ENCODE results near the gene SIRT4. TPM values are rescaled to one million over a fixed set of nuclear protein-coding genes. Genes with fewer than 3 reads are reported as not detected.

The SIRT4 gene
- total RNA-seq, 4 donors from 2014 or later = 1.8 to 4.4 (median 3.6) TPM

DNA sequence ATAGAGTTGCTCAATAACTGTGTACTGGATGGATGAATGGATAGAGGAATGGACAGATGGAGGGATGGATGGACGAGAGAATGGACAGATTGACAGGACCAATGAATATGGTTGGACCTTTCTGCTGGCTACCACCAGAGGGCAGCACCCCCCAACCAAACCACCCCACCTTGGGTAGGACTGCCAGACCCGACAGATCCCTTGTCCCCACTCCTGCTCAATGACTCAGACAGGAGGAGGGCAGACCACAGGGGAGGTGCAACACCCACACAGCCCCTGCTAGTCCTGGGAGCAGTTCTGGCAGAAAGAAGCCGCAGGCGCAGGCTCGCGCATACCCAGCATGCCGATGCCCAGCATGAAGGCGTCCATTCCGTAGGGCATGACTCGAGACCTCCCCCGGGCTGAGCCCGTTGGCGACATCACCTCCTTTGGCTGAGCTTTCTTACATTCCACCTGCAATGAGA is 54.5 kb downstream of the SIRT4 start:
- TF ChIP-seq, protein P1, sequence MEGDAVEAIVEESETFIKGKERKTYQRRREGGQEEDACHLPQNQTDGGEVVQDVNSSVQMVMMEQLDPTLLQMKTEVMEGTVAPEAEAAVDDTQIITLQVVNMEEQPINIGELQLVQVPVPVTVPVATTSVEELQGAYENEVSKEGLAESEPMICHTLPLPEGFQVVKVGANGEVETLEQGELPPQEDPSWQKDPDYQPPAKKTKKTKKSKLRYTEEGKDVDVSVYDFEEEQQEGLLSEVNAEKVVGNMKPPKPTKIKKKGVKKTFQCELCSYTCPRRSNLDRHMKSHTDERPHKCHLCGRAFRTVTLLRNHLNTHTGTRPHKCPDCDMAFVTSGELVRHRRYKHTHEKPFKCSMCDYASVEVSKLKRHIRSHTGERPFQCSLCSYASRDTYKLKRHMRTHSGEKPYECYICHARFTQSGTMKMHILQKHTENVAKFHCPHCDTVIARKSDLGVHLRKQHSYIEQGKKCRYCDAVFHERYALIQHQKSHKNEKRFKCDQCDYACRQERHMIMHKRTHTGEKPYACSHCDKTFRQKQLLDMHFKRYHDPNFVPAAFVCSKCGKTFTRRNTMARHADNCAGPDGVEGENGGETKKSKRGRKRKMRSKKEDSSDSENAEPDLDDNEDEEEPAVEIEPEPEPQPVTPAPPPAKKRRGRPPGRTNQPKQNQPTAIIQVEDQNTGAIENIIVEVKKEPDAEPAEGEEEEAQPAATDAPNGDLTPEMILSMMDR (IDR thresholded peaks at IDR 0.05) = peak; percentile 45 to 81
- TF ChIP-seq POLR2A (IDR thresholded peaks at IDR 0.05) = no peak
- H3K4me3 ChIP-seq = no peak overlapping the region

DNA sequence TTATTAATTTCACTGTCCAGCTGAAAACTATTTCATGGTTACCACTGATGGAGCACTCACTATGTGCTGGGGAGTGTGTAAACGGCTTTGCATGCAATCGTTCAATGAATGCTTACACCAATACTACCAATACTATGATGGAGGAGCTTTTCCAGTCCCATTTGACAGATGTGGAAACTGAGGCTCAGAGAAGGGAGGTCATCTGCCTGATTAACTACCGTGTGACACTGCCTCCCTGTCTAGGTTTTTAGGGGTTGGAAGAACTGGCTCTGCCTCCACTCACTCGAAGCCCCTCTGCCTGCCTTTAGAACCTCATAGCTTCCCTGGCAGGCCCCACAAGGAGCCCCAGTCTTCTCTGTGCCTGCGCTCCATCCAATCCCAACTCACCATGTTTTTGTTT is 55.0 kb downstream of the SIRT4 start:
- TF ChIP-seq POLR2A (IDR thresholded peaks at IDR 0.05) (no peak), EP300 (IDR thresholded peaks at IDR 0.05) (no peak), POLR2AphosphoS5 (IDR thresholded peaks at IDR 0.05) (no peak)
- TF ChIP-seq, protein P1 (IDR thresholded peaks at IDR 0.05) = no peak
- WGBS = 83% methylated on average over 5 of the region's 5 CpGs
- no peaks in the 10 kb centered on the region for H3K9me3 ChIP-seq
- H3K4me1 ChIP-seq = peaks cover 8% of the 10 kb centered on the region
- H3K27me3 ChIP-seq = peaks cover 15% of the 10 kb centered on the region
- H3K4me3 ChIP-seq = no peak overlapping the region
- no peak for DNase-seq (ENCODE audit: low spot score in 2 of 2)
- H3K36me3 ChIP-seq = no peaks in the 10 kb centered on the region
- H3K27ac ChIP-seq = no peak overlapping the region

More for the DNA sequence above, 54.5 kb downstream of the SIRT4 start:
- Histone ChIP-seq H3K27ac (no peak overlapping the region), H3K36me3 (no peaks in the 10 kb centered on the region), H3K27me3 (peaks cover 10% of the 10 kb centered on the region), H3K9me3 (no peaks in the 10 kb centered on the region), H3K4me1 (peaks cover 5% of the 10 kb centered on the region)
- peak in 1 of 2 donors; percentile 72 for DNase-seq (ENCODE audit: low spot score in 2 of 2)
- 33% methylated on average over 12 of the region's 13 CpGs for WGBS

DNA sequence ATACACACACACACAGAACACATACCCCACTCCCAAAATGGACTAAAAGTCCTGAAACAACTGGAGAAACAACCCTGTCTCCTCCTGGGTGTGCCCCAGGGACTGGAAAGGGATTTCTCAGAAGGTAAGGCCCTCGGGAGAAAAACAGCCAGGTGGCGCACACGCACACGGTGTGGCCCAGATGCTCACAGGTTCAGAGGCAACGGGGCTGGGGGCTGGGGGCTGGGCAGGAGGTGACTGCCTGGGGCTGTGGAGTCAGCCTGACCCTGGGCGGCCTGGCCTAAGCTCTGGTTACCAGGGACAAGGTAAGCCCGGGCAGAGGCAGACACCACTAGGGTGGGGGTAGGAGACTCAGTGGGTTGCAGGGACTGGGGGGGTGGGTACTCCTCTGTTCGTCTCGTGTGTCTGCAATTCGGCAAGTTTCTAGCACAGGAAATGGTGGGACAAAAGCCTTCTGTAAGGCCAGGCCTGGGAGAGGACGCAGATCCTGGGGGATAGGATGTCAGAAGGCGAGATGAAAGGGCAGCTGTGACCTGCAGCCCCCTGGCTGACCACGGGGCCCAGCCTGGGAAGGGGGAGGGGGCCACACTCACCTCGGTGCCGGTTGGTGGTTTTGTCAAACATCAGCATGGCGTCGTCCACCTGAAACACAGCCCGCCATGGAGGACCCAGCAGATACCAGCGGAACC is 56.4 kb downstream of the SIRT4 start:
- WGBS = 58% methylated on average over 14 of the region's 19 CpGs
- Histone ChIP-seq H3K9me3 (no peaks in the 10 kb centered on the region), H3K27me3 (peaks cover 20% of the 10 kb centered on the region), H3K27ac (no peak overlapping the region), H3K36me3 (no peaks in the 10 kb centered on the region), H3K4me3 (no peak overlapping the region), H3K4me1 (peaks cover 8% of the 10 kb centered on the region)
- DNase-seq (ENCODE audit: low spot score in 2 of 2) = no peak
- TF ChIP-seq POLR2AphosphoS5 (IDR thresholded peaks at IDR 0.05) (no peak), POLR2A (IDR thresholded peaks at IDR 0.05) (no peak), EP300 (IDR thresholded peaks at IDR 0.05) (no peak)
- TF ChIP-seq, protein P1 (IDR thresholded peaks at IDR 0.05) = no peak

DNA sequence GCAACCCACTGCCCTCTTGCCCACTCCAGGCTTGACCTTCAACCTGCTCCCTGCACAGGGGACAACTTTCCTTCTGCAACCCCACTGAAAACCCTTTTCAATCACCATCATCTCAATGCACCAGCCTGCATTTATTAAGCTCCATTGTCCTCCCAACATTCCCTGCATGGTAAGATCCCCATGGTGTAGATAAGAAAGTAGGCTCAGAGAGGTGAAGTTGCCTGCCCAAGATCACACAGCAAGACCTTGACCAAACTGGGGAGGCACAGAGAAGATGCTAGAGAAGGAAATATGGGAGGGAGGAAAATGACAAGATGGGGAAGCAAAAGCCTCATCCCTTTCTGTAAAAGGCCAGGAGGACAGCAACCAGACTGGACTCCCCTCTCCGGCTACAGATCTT is 57.0 kb downstream of the SIRT4 start:
- no peaks in the 10 kb centered on the region for H3K9me3 ChIP-seq
- no peaks in the 10 kb centered on the region for H3K36me3 ChIP-seq
- H3K27ac ChIP-seq = no peak overlapping the region
- H3K27me3 ChIP-seq = peaks cover 20% of the 10 kb centered on the region
- H3K4me1 ChIP-seq = peaks cover 8% of the 10 kb centered on the region
- DNase-seq (ENCODE audit: low spot score in 2 of 2) = no peak
- WGBS = 100% methylated on average over 1 of the region's 1 CpG
- no peak overlapping the region for H3K4me3 ChIP-seq
- TF ChIP-seq POLR2A (IDR thresholded peaks at IDR 0.05) (no peak), EP300 (IDR thresholded peaks at IDR 0.05) (no peak), POLR2AphosphoS5 (IDR thresholded peaks at IDR 0.05) (no peak)
- TF ChIP-seq, protein P1 (IDR thresholded peaks at IDR 0.05) = no peak

DNA sequence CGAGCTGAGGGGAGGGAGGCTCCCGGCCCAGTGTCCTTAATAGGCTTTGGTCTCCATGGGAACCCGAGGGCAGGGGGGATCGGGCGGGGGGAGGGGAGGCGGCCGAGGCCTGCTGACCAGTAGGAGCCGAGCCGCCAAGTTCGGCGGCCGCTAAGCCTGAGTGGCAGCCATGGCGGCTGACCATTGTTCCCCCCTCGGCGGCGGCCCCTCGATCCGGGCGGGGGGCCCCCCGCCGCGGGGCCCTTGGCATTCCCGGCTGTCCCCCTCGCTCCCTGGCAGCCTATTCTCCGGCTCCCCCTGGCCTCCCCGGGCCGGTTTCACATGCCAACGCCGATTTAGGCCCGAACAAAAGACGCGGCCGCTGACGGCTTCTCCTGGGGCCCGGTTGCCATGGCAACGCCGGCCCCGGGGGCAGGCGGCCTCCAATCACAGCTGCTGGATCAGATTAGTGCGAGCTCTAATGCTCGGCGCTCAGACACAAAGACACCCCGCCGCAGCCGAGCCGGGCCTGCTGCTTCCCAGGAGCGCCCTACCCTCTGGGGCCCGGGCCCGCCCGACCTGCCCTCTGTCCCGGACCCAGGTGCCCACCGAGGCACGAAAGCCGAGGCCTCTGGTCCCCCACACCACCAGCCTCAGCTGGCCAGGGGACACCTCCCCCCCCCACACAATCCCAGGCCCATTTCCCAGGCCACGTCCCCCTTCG is 59.5 kb downstream of the SIRT4 start:
- H3K4me3 ChIP-seq = peak overlapping the region; percentile 44
- H3K9me3 ChIP-seq = no peaks in the 10 kb centered on the region
- H3K27me3 ChIP-seq = peaks cover 24% of the 10 kb centered on the region
- TF ChIP-seq, protein P1 (IDR thresholded peaks at IDR 0.05) = no peak
- no peak for TF ChIP-seq EP300 (IDR thresholded peaks at IDR 0.05)
- TF ChIP-seq POLR2AphosphoS5 (IDR thresholded peaks at IDR 0.05) = no peak
- no peak for TF ChIP-seq POLR2A (IDR thresholded peaks at IDR 0.05)
- no peak for DNase-seq (ENCODE audit: low spot score in 2 of 2)
- H3K36me3 ChIP-seq = no peaks in the 10 kb centered on the region
- H3K27ac ChIP-seq = no peak overlapping the region
- peaks cover 7% of the 10 kb centered on the region for H3K4me1 ChIP-seq
- 19% methylated on average over 23 of the region's 56 CpGs for WGBS

Data from suprapubic skin (tissue), 4 donors.